LNCaP clone FGC (cell line): ENCODE measurements around the gene RGS19.

Experiments
- DNase-seq: peaks from one replicate; pipeline ENCODE4 v3.0.0-alpha.2; 2011; ENCODE audit warnings: low read depth
- H3K4me3 ChIP-seq: 2 replicates; pipeline ENCODE4 v1.5.1; 2011; ENCODE audit warnings: mild to moderate bottlenecking, low read depth, low read length, control low read depth
- CTCF ChIP-seq: IDR thresholded peaks from 2 replicates; pipeline ENCODE4 v1.5.1; 2012; ENCODE audit warnings: mild to moderate bottlenecking; ENCODE audit not compliant: control insufficient read depth, insufficient read depth; ENCODE audit errors: extremely low read depth

The RGS19 gene

DNA sequence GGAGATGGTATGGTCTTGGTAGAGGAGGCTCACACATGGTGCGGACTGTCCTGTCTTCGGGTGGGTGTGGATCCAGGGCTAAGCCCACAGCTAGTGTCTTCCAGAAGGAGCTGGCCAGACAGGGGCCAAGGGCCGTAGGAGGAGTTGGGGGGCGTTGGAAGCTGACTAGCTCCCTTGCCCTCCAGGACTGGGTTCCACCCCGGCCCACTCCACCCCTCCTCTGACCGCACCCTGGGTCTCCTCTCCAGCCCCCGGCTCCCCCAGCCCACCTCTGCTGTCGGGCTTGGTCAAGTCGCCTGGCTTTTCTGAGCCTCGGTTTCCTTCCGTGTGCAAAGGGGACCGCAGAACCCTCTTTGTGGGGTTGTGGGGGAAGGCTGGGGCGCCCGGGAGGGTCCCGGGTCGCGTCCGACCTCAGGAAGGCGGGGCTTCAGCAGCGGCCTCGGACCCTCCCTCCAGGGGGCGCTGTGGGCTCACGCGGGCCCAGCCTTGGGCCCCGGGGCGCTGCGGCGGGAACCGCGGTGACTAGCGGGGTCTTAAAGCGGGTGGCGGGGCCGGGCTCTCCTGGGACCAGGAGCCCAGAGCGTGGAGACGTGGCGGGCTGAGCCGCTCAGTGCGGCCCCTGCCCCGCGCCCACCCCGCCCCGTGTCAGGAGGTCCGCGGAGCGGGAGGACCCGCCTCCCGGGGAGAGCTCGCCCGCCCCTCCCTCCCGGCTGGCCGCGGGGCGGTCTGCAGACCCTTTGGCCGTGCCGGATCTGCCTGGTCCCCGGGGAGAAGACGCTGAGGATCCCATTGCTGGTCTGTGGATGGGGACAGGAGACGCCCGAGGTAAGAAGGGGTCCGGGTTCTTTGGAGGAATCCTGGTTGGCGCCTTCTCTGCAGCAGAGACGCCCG is 22.7 kb upstream of the RGS19 start:
- TF ChIP-seq CTCF, result peak; percentile 57
- peak overlapping the region; percentile 18; the same call in 1 of the 2 replicates for H3K4me3 ChIP-seq
- DNase-seq, result no peak

DNA sequence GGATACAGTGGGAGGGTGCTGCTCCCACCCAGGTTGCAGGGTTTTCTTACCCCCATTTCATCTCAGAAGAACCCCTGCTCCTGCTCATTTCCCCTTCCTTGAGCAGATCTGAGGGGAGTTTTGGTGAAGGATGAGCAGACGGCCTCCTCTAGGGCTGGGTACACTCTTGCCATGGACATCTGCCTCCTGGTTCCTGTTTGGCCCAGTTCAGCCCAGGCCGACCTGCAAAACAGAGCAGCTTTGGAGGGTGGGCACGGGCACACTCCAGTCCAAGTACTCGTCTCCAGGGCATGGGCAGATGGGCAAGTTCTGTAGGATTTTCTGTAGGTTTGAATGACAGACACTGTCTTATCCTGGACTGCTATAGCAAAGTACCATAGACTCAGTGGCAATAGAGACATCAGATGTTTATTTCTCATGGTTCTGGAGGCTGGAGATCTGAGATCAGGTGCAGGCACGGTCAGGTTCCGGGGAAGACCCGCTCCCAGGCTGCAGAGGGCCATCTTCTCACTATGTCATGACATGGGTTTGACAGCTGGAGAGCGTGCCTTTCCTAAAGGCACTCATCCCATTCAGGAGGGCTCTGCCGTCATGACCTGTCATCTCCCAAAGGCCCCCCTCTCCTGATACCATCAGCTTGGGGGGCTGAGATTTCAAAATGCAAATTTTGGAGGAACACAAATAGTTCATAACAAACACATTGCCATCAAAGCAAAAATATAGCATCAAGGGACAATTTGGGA is 21.8 kb upstream of the RGS19 start:
- no peak overlapping the region for H3K4me3 ChIP-seq
- no peak for TF ChIP-seq CTCF
- no peak for DNase-seq

DNA sequence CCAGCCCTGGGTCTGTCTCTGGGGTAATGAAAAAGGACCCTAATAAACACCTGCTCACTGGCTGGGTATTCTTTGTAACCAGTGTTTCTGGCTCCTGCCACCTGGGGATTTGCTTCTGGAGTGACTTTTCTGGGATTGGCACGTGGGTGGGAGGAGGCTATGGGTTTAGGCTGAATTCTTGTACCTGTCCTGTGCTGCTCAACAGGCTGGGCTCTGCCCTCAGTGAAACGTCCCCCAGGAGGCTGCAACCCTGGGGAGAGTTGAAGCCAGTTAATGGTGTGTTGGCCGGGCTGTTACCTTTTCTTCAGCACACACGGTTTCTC is 21.2 kb upstream of the RGS19 start:
- no peak for TF ChIP-seq CTCF
- H3K4me3 ChIP-seq, result no peak overlapping the region
- no peak for DNase-seq

DNA sequence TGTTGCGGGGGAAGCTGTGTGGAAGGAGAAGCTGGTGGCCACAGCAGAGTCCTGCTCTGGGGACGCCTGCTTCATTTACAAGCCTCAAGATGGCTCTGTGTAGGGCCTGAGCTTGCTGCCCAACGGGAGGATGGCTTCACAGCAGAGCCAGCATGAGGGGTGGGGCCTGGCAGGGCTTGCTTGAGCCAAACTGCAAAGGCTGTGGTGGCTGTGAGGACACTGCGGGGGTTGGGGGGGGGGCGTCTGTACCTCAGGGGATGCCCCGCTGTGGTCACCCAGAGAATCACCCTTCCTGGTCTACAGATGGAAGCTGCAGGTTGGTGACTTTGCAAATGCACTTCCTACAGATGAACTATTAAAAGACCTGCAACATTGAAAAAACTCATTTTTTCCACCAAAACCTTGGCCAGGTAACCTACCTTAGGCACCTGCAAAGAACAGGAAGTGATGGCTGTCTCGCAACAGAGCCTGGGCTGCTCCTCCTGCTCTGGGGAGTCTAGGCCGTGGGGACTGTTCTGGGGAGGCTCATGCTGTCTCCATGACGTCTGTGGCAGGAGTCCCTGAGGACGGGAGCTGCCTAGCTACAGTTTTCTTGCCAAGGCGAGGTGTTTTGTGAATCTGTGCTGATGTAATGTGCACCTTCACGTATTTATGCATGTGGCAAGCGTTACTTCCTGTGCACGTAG is 20.7 kb upstream of the RGS19 start:
- H3K4me3 ChIP-seq, result no peak overlapping the region
- no peak for DNase-seq
- no peak for TF ChIP-seq CTCF

GRCh38 chr20:64099086-64099786 is 19.9 kb upstream of the RGS19 start:
- H3K4me3 ChIP-seq, result no peak overlapping the region
- no peak for DNase-seq
- no peak for TF ChIP-seq CTCF

DNA sequence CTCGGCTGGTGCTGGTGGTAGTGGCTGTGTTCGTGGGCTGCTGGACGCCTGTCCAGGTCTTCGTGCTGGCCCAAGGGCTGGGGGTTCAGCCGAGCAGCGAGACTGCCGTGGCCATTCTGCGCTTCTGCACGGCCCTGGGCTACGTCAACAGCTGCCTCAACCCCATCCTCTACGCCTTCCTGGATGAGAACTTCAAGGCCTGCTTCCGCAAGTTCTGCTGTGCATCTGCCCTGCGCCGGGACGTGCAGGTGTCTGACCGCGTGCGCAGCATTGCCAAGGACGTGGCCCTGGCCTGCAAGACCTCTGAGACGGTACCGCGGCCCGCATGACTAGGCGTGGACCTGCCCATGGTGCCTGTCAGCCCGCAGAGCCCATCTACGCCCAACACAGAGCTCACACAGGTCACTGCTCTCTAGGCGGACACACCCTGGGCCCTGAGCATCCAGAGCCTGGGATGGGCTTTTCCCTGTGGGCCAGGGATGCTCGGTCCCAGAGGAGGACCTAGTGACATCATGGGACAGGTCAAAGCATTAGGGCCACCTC is 19.2 kb upstream of the RGS19 start:
- H3K4me3 ChIP-seq, result no peak overlapping the region
- TF ChIP-seq CTCF, result no peak

More for the DNA sequence above, 19.2 kb upstream of the RGS19 start:
- DNase-seq, result no peak
